22Rv1 (cell line): ENCODE data around the gene CCDC73.

ENCODE experiments used
- H3K27ac ChIP-seq: fragments of 450-650 bp; 2 replicates; pipeline ENCODE4 v1.5.1; 2017
- ZFX ChIP-seq: fragments of 450-650 bp; IDR thresholded peaks from 2 replicates; pipeline ENCODE4 v1.6.1; 2017; ENCODE audit warnings: antibody characterized with exemption, borderline replicate concordance
- TF ChIP-seq, protein P1 (sequence below): fragments of 450-650 bp; IDR thresholded peaks from 2 replicates; pipeline ENCODE4 v1.5.1; 2017; ENCODE audit warnings: mild to moderate bottlenecking

The CCDC73 gene

DNA sequence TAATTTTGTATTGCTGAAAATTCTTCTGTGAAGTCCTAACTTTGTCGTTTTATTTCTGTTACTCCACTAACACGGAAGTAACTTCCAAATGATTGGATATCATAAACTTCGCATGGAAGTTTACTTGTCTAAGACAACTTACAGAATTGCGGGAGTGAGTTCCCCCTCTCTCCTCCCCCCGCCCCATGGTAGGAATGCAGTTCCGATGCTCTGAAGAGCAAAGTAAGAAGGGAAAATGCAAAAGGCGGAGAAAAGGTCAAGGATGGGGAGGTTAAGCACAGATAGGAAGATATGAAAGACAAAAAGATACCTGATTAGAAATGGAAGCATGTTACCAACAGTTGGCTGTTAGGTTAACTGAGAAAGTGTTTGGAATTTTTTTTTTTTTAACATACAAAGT lies 209.5 kb downstream of the CCDC73 start:
- peak overlapping the region; percentile 87 for H3K27ac ChIP-seq
- TF ChIP-seq, protein P1, sequence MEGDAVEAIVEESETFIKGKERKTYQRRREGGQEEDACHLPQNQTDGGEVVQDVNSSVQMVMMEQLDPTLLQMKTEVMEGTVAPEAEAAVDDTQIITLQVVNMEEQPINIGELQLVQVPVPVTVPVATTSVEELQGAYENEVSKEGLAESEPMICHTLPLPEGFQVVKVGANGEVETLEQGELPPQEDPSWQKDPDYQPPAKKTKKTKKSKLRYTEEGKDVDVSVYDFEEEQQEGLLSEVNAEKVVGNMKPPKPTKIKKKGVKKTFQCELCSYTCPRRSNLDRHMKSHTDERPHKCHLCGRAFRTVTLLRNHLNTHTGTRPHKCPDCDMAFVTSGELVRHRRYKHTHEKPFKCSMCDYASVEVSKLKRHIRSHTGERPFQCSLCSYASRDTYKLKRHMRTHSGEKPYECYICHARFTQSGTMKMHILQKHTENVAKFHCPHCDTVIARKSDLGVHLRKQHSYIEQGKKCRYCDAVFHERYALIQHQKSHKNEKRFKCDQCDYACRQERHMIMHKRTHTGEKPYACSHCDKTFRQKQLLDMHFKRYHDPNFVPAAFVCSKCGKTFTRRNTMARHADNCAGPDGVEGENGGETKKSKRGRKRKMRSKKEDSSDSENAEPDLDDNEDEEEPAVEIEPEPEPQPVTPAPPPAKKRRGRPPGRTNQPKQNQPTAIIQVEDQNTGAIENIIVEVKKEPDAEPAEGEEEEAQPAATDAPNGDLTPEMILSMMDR = no peak
- TF ChIP-seq ZFX = no peak

DNA sequence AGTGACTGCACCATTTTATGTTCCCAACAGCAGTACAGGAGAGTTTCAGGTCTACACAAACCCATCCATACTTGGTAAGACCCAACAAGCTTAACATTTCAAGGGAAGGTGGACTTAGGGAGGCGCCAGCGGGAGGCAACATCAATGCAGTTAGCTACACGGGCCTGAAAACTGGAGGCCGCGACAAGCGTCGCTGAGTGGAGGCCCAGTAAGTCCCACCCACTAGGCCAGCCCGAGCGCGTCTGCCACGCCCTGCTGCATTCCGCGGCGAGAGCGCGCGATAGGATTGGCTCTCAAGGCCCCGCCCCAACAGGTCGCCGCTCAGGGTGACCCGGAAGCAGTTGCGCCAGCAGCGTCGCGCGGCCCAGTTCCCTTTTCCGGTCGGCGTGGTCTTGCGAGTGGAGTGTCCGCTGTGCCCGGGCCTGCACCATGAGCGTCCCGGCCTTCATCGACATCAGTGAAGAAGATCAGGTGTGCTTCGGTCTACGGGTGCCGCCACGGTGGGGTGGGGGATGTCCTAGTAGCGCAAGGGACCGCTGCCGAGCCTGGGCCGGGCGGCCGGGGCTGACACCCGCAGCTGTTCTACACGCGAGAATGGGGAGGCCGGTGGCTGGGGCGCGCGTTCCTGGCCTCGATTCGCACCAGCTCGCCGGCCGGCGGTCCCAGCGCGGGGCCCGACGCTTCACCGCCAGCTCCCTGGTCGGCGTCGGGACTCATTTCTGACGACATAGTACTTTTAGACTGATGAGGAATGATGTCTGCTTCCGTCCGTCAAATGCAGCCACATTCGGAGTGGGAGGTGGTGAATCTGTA lies 210.8 kb downstream of the CCDC73 start, which contains the start of gene EIF3M:
EIF3M (plus strand) TSS at position 373 of the 813 bp plus-strand sequence; CDS start at position 430, 57 bp downstream.
- peak within 1 kb of the TSS; percentile 87 for H3K27ac ChIP-seq
- TF ChIP-seq, protein P1 = no peak
- TF ChIP-seq ZFX = no peak

DNA sequence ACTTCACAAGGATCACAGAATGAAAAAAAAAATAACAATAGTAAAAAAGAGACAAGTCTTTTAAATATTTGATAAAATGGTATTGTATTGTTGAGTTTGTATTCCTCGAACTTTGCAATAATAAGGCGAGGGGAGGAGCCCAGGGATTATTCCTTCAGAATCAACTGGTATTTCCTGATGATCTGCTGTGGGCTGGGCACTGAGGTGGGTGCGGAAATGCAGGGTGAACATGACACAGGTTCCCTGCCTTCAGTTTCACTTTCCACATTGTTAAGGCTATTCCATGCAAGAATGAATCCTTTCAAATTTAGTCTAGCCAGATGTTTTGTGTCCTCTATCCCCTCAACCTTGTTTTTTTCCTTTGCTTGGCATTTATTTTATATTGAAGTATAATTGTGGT lies 212.9 kb downstream of the CCDC73 start:
- TF ChIP-seq ZFX = no peak
- TF ChIP-seq, protein P1 = no peak
- no peak overlapping the region for H3K27ac ChIP-seq

DNA sequence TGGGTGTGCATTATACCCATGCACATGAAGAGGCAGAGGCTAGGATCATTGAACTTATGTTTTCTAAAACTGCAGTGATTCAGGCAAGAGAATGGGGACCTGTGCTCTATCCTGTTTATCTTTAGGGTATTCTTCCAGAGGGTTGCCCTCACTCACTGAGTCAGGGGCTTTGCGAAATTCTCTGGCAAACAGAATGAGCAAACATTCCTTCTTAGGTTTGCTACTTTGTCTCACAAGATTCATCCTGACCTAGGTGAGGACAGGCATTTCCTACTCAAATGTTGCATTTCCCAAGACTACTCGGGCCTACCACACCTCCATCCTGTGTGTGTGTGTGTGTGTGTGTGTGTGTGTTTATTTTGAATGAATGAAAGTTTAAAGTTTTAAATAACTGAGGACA lies 213.5 kb downstream of the CCDC73 start:
- no peak overlapping the region for H3K27ac ChIP-seq
- no peak for TF ChIP-seq ZFX
- TF ChIP-seq, protein P1 = no peak

DNA sequence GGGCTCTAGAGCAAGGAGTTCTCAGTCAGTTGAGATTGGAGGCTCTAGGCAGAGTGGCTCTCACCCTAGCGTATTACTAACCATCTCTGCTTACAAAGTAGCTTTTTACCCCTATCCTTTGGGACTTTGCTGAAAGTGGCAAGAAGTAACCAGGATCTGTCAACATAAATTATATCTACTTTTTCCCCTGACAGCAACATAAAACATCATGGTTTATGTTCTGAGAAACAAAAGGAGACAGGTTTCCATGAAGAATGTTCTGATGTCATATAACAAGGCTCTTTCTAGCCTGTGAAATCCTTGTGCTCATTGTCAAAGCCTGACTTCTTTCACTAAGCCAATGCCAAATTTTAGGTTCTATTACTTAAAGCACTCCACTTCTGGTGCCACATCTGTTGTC lies 218.0 kb downstream of the CCDC73 start:
- H3K27ac ChIP-seq = no peak overlapping the region
- TF ChIP-seq, protein P1 = no peak
- no peak for TF ChIP-seq ZFX

DNA sequence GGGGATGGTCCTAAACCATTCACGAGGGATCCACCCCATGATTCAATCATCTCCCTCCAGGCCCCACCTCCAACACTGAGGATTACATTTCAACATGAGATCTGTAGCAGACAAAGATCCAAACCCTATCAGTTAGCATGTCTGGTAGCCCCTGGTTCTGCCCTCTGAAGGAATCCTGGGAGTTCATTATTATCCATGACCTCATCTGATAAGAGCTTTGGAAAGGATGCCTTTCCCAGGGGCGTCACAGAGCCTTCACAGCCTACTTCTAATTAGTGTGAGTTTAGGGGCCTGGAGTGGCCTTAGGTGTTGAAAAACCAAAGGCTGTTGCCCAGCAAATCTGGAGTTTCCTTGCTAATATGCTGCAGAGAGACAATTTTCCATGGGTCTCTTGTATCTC lies 219.4 kb downstream of the CCDC73 start:
- TF ChIP-seq, protein P1 = no peak
- TF ChIP-seq ZFX = no peak
- H3K27ac ChIP-seq = no peak overlapping the region

DNA sequence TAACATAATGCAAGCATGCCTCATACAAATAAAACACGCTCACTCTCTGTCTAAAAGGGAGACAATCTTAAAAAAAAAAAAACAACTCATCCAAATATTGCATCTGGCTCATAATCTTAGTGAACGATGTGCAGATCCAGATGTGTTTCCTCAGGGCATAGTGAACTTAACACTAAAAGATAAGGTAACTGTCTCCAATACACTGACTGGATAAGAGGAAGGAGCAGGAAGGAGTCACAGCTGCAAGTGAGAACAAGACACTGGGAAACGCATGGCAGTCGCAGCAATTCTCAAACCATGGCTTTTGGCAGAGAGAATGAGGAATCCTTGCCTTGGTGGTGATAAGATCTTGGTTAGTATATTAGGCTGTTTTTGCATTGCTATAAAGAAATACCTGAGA lies 220.0 kb downstream of the CCDC73 start:
- TF ChIP-seq, protein P1 = no peak
- TF ChIP-seq ZFX = no peak
- H3K27ac ChIP-seq = no peak overlapping the region
